Suprapubic skin (tissue), 4 donors: ENCODE results near the gene CAMK1D. TPM values are rescaled to one million over a fixed set of nuclear protein-coding genes. Genes with fewer than 3 reads are reported as not detected.

ENCODE experiments used
- DNase-seq, 2 donors: peaks; one replicate each; pipeline ENCODE4 v3.0.0-alpha.2; 2019; ENCODE audit warnings: low spot score in 2 of 2
- H3K27ac ChIP-seq: fragments of 200-600 bp; sonication (generic); one replicate; pipeline ENCODE4 v1.5.1; 2019
- H3K27me3 ChIP-seq: fragments of 200-600 bp; sonication (generic); one replicate; pipeline ENCODE4 v1.5.1; 2019
- H3K36me3 ChIP-seq: fragments of 200-600 bp; sonication (generic); one replicate; pipeline ENCODE4 v1.5.1; 2019
- H3K4me1 ChIP-seq: fragments of 200-600 bp; sonication (generic); one replicate; pipeline ENCODE4 v1.5.1; 2019
- H3K4me3 ChIP-seq: fragments of 200-600 bp; sonication (generic); one replicate; pipeline ENCODE4 v1.5.1; 2019; ENCODE audit warnings: mild to moderate bottlenecking
- H3K9me3 ChIP-seq: fragments of 200-600 bp; sonication (generic); one replicate; pipeline ENCODE4 v1.5.1; 2019
- CTCF ChIP-seq, 2 donors: fragments of 200-600 bp in 1 of 2; fragments of 450-650 bp in 1 of 2; sonication (generic) in 1 of 2; IDR thresholded peaks; one replicate each; pipeline ENCODE4 v1.5.1; 2016 to 2019; ENCODE audit warnings: antibody characterized with exemption in 2 of 2, mild to moderate bottlenecking in 1 of 2, moderate library complexity in 1 of 2
- EP300 ChIP-seq: sonication (generic); formaldehyde crosslinking; IDR thresholded peaks from one replicate; pipeline ENCODE4 v1.6.1; 2017; ENCODE audit warnings: antibody characterized with exemption
- POLR2A ChIP-seq, 2 donors: fragments of 450-650 bp; IDR thresholded peaks; one replicate each; pipeline ENCODE4 v1.6.1; 2017; ENCODE audit warnings: antibody characterized with exemption in 2 of 2, mild to moderate bottlenecking in 2 of 2, moderate library complexity in 2 of 2
- POLR2AphosphoS5 ChIP-seq, 3 donors: sonication (generic); formaldehyde crosslinking; IDR thresholded peaks; one replicate each; pipeline ENCODE4 v1.6.1; 2017; ENCODE audit warnings: antibody characterized with exemption in 3 of 3
- WGBS: methylation state at CpG from one replicate; pipeline ENCODE4 v1.1.5; 2018; 5-methylcytosine and 5-hydroxymethylcytosine counted together
- total RNA-seq, 4 donors: library from RNA; depleted of rRNA; stranded (reverse); fragments of >200 nt; gene quantifications; one replicate each; pipeline ENCODE4 v1.1.0, GENCODE V29; 2016

CAMK1D gene
- total RNA-seq, 4 donors from 2014 or later = 26.4 to 31.3 (median 30.2) TPM

GRCh38 chr10:12349629-12350166 lies 351 bp downstream of the CAMK1D start:
- H3K4me1 ChIP-seq = peaks cover 23% of the 10 kb centered on the region
- H3K9me3 ChIP-seq = no peaks in the 10 kb centered on the region
- H3K27me3 ChIP-seq = no peaks in the 10 kb centered on the region
- peak overlapping the region; percentile 93 for H3K27ac ChIP-seq
- peak overlapping the region; percentile 97 for H3K4me3 ChIP-seq
- no peaks in the 10 kb centered on the region for H3K36me3 ChIP-seq
- TF ChIP-seq CTCF (IDR thresholded peaks at IDR 0.05) (no peak), EP300 (no peak), POLR2A (IDR thresholded peaks at IDR 0.05) (no peak), POLR2AphosphoS5 (IDR thresholded peaks at IDR 0.05) (no peak)
- DNase-seq = no peak
- WGBS = 0% methylated on average over 40 of the region's 73 CpGs

- TF ChIP-seq CTCF (IDR thresholded peaks at IDR 0.05) (peak in 1 of 2 donors; percentile 18), EP300 (no peak)
- no peaks in the 10 kb centered on the region for H3K9me3 ChIP-seq
- DNase-seq = peak in 1 of 2 donors; percentile 71
- no peaks in the 10 kb centered on the region for H3K27me3 ChIP-seq
- H3K4me3 ChIP-seq = peak overlapping the region; percentile 97
- peak overlapping the region; percentile 93 for H3K27ac ChIP-seq
- H3K4me1 ChIP-seq = peaks cover 23% of the 10 kb centered on the region
- 2% methylated on average over 7 of the region's 47 CpGs for WGBS
- H3K36me3 ChIP-seq = no peaks in the 10 kb centered on the region
These were observed 973 bp downstream of the CAMK1D start for GRCh38 chr10:12350167-12350872.

- Histone ChIP-seq H3K4me1 (peaks cover 23% of the 10 kb centered on the region), H3K27me3 (no peaks in the 10 kb centered on the region), H3K4me3 (peak overlapping the region; percentile 97), H3K36me3 (no peaks in the 10 kb centered on the region), H3K9me3 (no peaks in the 10 kb centered on the region), H3K27ac (no peak overlapping the region)
- DNase-seq = no peak
- 15% methylated on average over 9 of the region's 9 CpGs for WGBS
- no peak for TF ChIP-seq POLR2AphosphoS5 (IDR thresholded peaks at IDR 0.05)
- TF ChIP-seq CTCF (IDR thresholded peaks at IDR 0.05) = no peak
- TF ChIP-seq POLR2A (IDR thresholded peaks at IDR 0.05) = no peak
- no peak for TF ChIP-seq EP300
These were observed 1.6 kb downstream of the CAMK1D start for GRCh38 chr10:12350925-12351324.

GRCh38 chr10:12351447-12351846 lies 2.1 kb downstream of the CAMK1D start:
- 35% methylated on average over 8 of the region's 8 CpGs for WGBS
- no peak for DNase-seq
- Histone ChIP-seq H3K27ac (no peak overlapping the region), H3K4me3 (peak overlapping the region; percentile 97), H3K4me1 (peaks cover 23% of the 10 kb centered on the region), H3K9me3 (no peaks in the 10 kb centered on the region), H3K36me3 (no peaks in the 10 kb centered on the region), H3K27me3 (no peaks in the 10 kb centered on the region)
- TF ChIP-seq POLR2A (IDR thresholded peaks at IDR 0.05) (no peak), POLR2AphosphoS5 (IDR thresholded peaks at IDR 0.05) (no peak), CTCF (IDR thresholded peaks at IDR 0.05) (no peak), EP300 (no peak)

- H3K9me3 ChIP-seq = no peaks in the 10 kb centered on the region
- no peak for TF ChIP-seq EP300
- no peak for TF ChIP-seq CTCF (IDR thresholded peaks at IDR 0.05)
- no peak for TF ChIP-seq POLR2AphosphoS5 (IDR thresholded peaks at IDR 0.05)
- no peak for TF ChIP-seq POLR2A (IDR thresholded peaks at IDR 0.05)
- no peaks in the 10 kb centered on the region for H3K36me3 ChIP-seq
- no peaks in the 10 kb centered on the region for H3K27me3 ChIP-seq
- H3K4me1 ChIP-seq = peaks cover 24% of the 10 kb centered on the region
- no peak overlapping the region for H3K27ac ChIP-seq
- WGBS = 45% methylated on average over 2 of the region's 2 CpGs
- H3K4me3 ChIP-seq = no peak overlapping the region
- no peak for DNase-seq
These were observed 2.5 kb downstream of the CAMK1D start for GRCh38 chr10:12351889-12352288.
